ENCODE measurements around the gene GLRX3.

DNA sequence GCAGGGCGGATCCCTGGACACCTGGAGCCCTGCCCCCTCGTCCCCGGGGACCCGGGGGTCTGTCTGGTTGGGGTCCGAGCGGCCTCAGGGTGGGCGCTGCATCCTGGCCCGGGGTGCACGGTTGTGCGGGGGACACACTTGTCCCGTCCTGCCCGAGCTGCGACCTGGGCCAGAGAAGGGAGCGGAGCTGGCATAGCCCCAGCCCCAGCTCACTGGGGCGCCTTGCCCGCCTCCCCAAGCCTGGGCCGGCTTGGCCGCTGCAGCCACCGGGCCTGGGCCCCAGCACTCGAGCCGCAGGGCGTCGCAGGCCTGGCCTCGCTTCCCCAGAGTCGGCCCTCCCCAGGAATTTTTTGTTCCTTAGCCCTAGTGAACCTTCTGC lies 54.5 kb downstream of the GLRX3 start:
- TF ChIP-seq, protein P1, sequence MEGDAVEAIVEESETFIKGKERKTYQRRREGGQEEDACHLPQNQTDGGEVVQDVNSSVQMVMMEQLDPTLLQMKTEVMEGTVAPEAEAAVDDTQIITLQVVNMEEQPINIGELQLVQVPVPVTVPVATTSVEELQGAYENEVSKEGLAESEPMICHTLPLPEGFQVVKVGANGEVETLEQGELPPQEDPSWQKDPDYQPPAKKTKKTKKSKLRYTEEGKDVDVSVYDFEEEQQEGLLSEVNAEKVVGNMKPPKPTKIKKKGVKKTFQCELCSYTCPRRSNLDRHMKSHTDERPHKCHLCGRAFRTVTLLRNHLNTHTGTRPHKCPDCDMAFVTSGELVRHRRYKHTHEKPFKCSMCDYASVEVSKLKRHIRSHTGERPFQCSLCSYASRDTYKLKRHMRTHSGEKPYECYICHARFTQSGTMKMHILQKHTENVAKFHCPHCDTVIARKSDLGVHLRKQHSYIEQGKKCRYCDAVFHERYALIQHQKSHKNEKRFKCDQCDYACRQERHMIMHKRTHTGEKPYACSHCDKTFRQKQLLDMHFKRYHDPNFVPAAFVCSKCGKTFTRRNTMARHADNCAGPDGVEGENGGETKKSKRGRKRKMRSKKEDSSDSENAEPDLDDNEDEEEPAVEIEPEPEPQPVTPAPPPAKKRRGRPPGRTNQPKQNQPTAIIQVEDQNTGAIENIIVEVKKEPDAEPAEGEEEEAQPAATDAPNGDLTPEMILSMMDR (IDR thresholded peaks at IDR 0.05): no peak
- no peak for TF ChIP-seq POLR2A (IDR thresholded peaks at IDR 0.05)

Data from uterus (tissue), 2 donors.